ENCODE results near the gene LMAN2. TPM values are rescaled to one million over a fixed set of nuclear protein-coding genes. Genes with fewer than 3 reads are reported as not detected.

Gene LMAN2
- polyA plus RNA-seq, 1 donor (not counting 4 experiments of a cell fraction or from before 2014, with no cell fraction given): 105 TPM

- Histone ChIP-seq H3K27me3 (ENCODE audit: control insufficient read depth, extremely low read depth, insufficient read depth, low read length) (no peaks in the 10 kb centered on the region), H3K9me1 (ENCODE audit: control insufficient read depth, extremely low read depth, insufficient read depth, low read length) (no peaks in the 10 kb centered on the region), H3K4me1 (ENCODE audit: control insufficient read depth, extremely low read depth, insufficient read depth, low read length) (no peaks in the 10 kb centered on the region), H3K4me3 (ENCODE audit: control insufficient read depth in 2 of 3, extremely low read depth in 1 of 3, insufficient read depth in 2 of 3, low read depth in 1 of 3, low read length in 3 of 3) (no peak overlapping the region), H3K36me3 (ENCODE audit: control insufficient read depth in 2 of 2, extremely low read depth in 1 of 2, insufficient read depth in 2 of 2, low read length in 2 of 2) (peaks cover 43 to 51% of the 10 kb centered on the region in 2 experiments), H3K9me3 (ENCODE audit: control insufficient read depth, low read depth, low read length) (no peaks in the 10 kb centered on the region), H3K79me2 (ENCODE audit: control insufficient read depth, insufficient read depth, low read length) (no peaks in the 10 kb centered on the region), H4K20me1 (ENCODE audit: control insufficient read depth, extremely low read depth, insufficient read depth, low read length) (no peaks in the 10 kb centered on the region), H3K4me2 (ENCODE audit: control insufficient read depth, extremely low read depth, insufficient read depth, low read depth, low read length) (no peak overlapping the region), H3K27ac (ENCODE audit: control insufficient read depth, insufficient read depth, low read length) (no peak overlapping the region), H2AFZ (ENCODE audit: control insufficient read depth, low read length) (no peak overlapping the region), H3K9ac (ENCODE audit: control insufficient read depth, extremely low read depth, insufficient read depth, low read length) (no peak overlapping the region)
- FAIRE-seq (no peak), DNase-seq (ENCODE audit: low read depth, low spot score) (no peak)
- TF ChIP-seq EZH2 (IDR thresholded peaks at IDR 0.05; ENCODE audit: low read length) (no peak), CTCF (optimal IDR thresholded peaks at IDR 0.05 in 1 of 3, IDR thresholded peaks at IDR 0.05 in 1 of 3, conservative IDR thresholded peaks at IDR 0.05 in 1 of 3; ENCODE audit: extremely low read depth in 1 of 3, insufficient read depth in 2 of 3, low read length in 3 of 3) (no peak)
- dilution Hi-C loops (cut with MboI; ENCODE audit: extremely low pct_ligation_motif_present, low sequenced_read_pairs): no loop called here
These were observed 17.9 kb downstream of the LMAN2 start for GRCh38 chr5:177333420-177334154.

- dilution Hi-C loops (cut with MboI; ENCODE audit: extremely low pct_ligation_motif_present, low sequenced_read_pairs): no loop called here
- Histone ChIP-seq H2AFZ (ENCODE audit: control insufficient read depth, low read length) (no peak overlapping the region), H3K4me3 (ENCODE audit: control insufficient read depth in 2 of 3, extremely low read depth in 1 of 3, insufficient read depth in 2 of 3, low read depth in 1 of 3, low read length in 3 of 3) (no peak overlapping the region), H3K36me3 (ENCODE audit: control insufficient read depth in 2 of 2, extremely low read depth in 1 of 2, insufficient read depth in 2 of 2, low read length in 2 of 2) (peaks cover 39 to 54% of the 10 kb centered on the region in 2 experiments), H3K27ac (ENCODE audit: control insufficient read depth, insufficient read depth, low read length) (no peak overlapping the region), H3K9me3 (ENCODE audit: control insufficient read depth, low read depth, low read length) (no peaks in the 10 kb centered on the region), H3K9ac (ENCODE audit: control insufficient read depth, extremely low read depth, insufficient read depth, low read length) (no peak overlapping the region), H4K20me1 (ENCODE audit: control insufficient read depth, extremely low read depth, insufficient read depth, low read length) (no peaks in the 10 kb centered on the region), H3K4me2 (ENCODE audit: control insufficient read depth, extremely low read depth, insufficient read depth, low read depth, low read length) (no peak overlapping the region), H3K27me3 (ENCODE audit: control insufficient read depth, extremely low read depth, insufficient read depth, low read length) (no peaks in the 10 kb centered on the region), H3K9me1 (ENCODE audit: control insufficient read depth, extremely low read depth, insufficient read depth, low read length) (no peaks in the 10 kb centered on the region), H3K79me2 (ENCODE audit: control insufficient read depth, insufficient read depth, low read length) (no peaks in the 10 kb centered on the region), H3K4me1 (ENCODE audit: control insufficient read depth, extremely low read depth, insufficient read depth, low read length) (peaks cover 5% of the 10 kb centered on the region)
- no peak for TF ChIP-seq CTCF (optimal IDR thresholded peaks at IDR 0.05 in 1 of 3, IDR thresholded peaks at IDR 0.05 in 1 of 3, conservative IDR thresholded peaks at IDR 0.05 in 1 of 3; ENCODE audit: extremely low read depth in 1 of 3, insufficient read depth in 2 of 3, low read length in 3 of 3)
- TF ChIP-seq EZH2 (IDR thresholded peaks at IDR 0.05; ENCODE audit: low read length): no peak
- FAIRE-seq (no peak), DNase-seq (ENCODE audit: low read depth, low spot score) (no peak)
These were observed 18.6 kb downstream of the LMAN2 start for GRCh38 chr5:177332896-177333260.
